ENCODE measurements around the gene BIRC6.

DNA sequence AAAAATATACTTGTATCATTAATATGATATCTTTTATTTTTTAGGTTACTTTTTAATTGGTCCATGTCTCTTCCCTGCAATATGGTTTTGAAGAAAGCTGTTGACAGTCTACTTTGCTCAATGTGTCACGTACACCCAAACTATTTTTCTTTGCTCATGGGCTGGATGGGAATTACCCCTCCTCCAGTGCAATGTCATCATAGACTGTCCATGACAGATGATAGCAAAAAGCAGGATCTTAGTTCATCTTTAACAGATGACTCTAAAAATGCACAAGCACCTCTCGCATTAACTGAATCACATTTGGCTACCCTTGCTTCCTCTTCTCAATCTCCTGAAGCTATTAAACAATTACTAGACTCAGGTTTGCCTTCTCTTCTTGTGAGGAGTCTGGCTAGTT, 158.1 kb downstream of the BIRC6 start:
- TF ChIP-seq, protein P1, sequence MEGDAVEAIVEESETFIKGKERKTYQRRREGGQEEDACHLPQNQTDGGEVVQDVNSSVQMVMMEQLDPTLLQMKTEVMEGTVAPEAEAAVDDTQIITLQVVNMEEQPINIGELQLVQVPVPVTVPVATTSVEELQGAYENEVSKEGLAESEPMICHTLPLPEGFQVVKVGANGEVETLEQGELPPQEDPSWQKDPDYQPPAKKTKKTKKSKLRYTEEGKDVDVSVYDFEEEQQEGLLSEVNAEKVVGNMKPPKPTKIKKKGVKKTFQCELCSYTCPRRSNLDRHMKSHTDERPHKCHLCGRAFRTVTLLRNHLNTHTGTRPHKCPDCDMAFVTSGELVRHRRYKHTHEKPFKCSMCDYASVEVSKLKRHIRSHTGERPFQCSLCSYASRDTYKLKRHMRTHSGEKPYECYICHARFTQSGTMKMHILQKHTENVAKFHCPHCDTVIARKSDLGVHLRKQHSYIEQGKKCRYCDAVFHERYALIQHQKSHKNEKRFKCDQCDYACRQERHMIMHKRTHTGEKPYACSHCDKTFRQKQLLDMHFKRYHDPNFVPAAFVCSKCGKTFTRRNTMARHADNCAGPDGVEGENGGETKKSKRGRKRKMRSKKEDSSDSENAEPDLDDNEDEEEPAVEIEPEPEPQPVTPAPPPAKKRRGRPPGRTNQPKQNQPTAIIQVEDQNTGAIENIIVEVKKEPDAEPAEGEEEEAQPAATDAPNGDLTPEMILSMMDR (IDR thresholded peaks at IDR 0.05; ENCODE audit: low read length): no peak
- no peak for TF ChIP-seq EZH2 (IDR thresholded peaks at IDR 0.05; ENCODE audit: borderline replicate concordance, low read length)

Data from OCI-LY1 (cell line).